Measurements from ENCODE around the gene RNF138. TPM values are rescaled to one million over a fixed set of nuclear protein-coding genes. Genes with fewer than 3 reads are reported as not detected.
A peak's percentile ranks its signal among the peaks of the same experiment; 100 is the strongest.

The RNF138 gene
- total and polyA plus RNA-seq, 2 donors (not counting 1 experiment from before 2014, with no cell fraction given): 30.9 to 60.8 TPM

- Histone ChIP-seq H3K9me3 (ENCODE audit: control extremely low read depth in 1 of 3, control insufficient read depth in 2 of 3, insufficient read depth in 1 of 3, low read length in 2 of 3) (peaks cover 0 to 6% (median 0%) of the 10 kb centered on the region in 3 donors), H2AFZ (ENCODE audit: insufficient read depth, low read depth, low read length, poor library complexity, severe bottlenecking) (no peak overlapping the region), H3K4me3 (ENCODE audit: control extremely low read depth in 1 of 5, extremely low read depth in 1 of 5, insufficient read depth in 1 of 5, low read depth in 2 of 5, low read length in 4 of 5) (no peak overlapping the region), H3K79me2 (ENCODE audit: control insufficient read depth, insufficient read depth, low read length) (peaks cover 98% of the 10 kb centered on the region), H3K9ac (ENCODE audit: low read length) (no peak overlapping the region), H4K20me1 (ENCODE audit: control insufficient read depth, insufficient read depth, low read length, poor library complexity, severe bottlenecking) (peaks cover 85% of the 10 kb centered on the region), H3K4me2 (replicated peaks; ENCODE audit: low read depth, low read length, poor library complexity, severe bottlenecking) (no peak overlapping the region), H3K27ac (ENCODE audit: low read length in 2 of 2) (no peak overlapping the region), H3K4me1 (ENCODE audit: control insufficient read depth in 2 of 2, insufficient read depth in 2 of 2, low read length in 2 of 2) (no peaks in the 10 kb centered on the region), H3K36me3 (replicated peaks in 1 of 2; ENCODE audit: control extremely low read depth in 1 of 2, control insufficient read depth in 1 of 2, extremely low read depth in 1 of 2, insufficient read depth in 2 of 2, low read length in 1 of 2) (peaks cover 10 to 44% of the 10 kb centered on the region in 2 experiments), H3K27me3 (replicated peaks in 1 of 4; ENCODE audit: control extremely low read depth in 1 of 4, control insufficient read depth in 3 of 4, insufficient read depth in 4 of 4, low read length in 3 of 4) (no peaks in the 10 kb centered on the region)
- intact Hi-C loops (cut with micrococcal nuclease): no loop called here
- DNase-seq: no peak
- TF ChIP-seq CTCF (IDR thresholded peaks at IDR 0.05): no peak
- TF ChIP-seq EZH2 (IDR thresholded peaks at IDR 0.05; ENCODE audit: borderline replicate concordance, insufficient read depth, low read depth, low read length, poor library complexity, severe bottlenecking): no peak
- POLR2A ChIA-PET: interaction anchor here (0.6 kb wide), 1 partner anchor 10 kb away, joined by 4 read pairs; no protein-coding TSS in a partner anchor
- CTCF ChIA-PET: no interaction called here
- Mint-ChIP-seq H3K9me3 (ENCODE audit: insufficient read depth) (no peaks in the 10 kb centered on the region), H3K4me3 (no peak overlapping the region), H3K27me3 (no peaks in the 10 kb centered on the region), H3K27ac (peak overlapping the region; percentile 53), H3K4me1 (peaks cover 25% of the 10 kb centered on the region)
- ATAC-seq (ENCODE audit: low read depth): no peak
- WGBS (ENCODE audit: insufficient coverage): 80% methylated on average over 2 of the region's 3 CpGs
Measured at GRCh38 chr18:32111706-32112105, 20.0 kb downstream of the RNF138 start.

- Histone ChIP-seq H3K4me1 (ENCODE audit: control insufficient read depth in 2 of 2, insufficient read depth in 2 of 2, low read length in 2 of 2) (no peaks in the 10 kb centered on the region), H3K36me3 (replicated peaks in 1 of 2; ENCODE audit: control extremely low read depth in 1 of 2, control insufficient read depth in 1 of 2, extremely low read depth in 1 of 2, insufficient read depth in 2 of 2, low read length in 1 of 2) (peaks cover 10 to 51% of the 10 kb centered on the region in 2 experiments), H3K4me2 (replicated peaks; ENCODE audit: low read depth, low read length, poor library complexity, severe bottlenecking) (no peak overlapping the region), H3K9ac (ENCODE audit: low read length) (no peak overlapping the region), H3K27me3 (replicated peaks in 1 of 4; ENCODE audit: control extremely low read depth in 1 of 4, control insufficient read depth in 3 of 4, insufficient read depth in 4 of 4, low read length in 3 of 4) (no peaks in the 10 kb centered on the region), H2AFZ (ENCODE audit: insufficient read depth, low read depth, low read length, poor library complexity, severe bottlenecking) (no peak overlapping the region), H3K27ac (ENCODE audit: low read length in 2 of 2) (no peak overlapping the region), H4K20me1 (ENCODE audit: control insufficient read depth, insufficient read depth, low read length, poor library complexity, severe bottlenecking) (peaks cover 74% of the 10 kb centered on the region), H3K79me2 (ENCODE audit: control insufficient read depth, insufficient read depth, low read length) (peaks cover 96% of the 10 kb centered on the region), H3K9me3 (ENCODE audit: control extremely low read depth in 1 of 3, control insufficient read depth in 2 of 3, insufficient read depth in 1 of 3, low read length in 2 of 3) (peaks cover 0 to under 1% (median 0%) of the 10 kb centered on the region in 3 donors), H3K4me3 (ENCODE audit: control extremely low read depth in 1 of 5, extremely low read depth in 1 of 5, insufficient read depth in 1 of 5, low read depth in 2 of 5, low read length in 4 of 5) (no peak overlapping the region)
- no peak overlapping the region for H3K4me3 Mint-ChIP-seq
- POLR2A ChIA-PET: no interaction called here
- peaks cover 23% of the 10 kb centered on the region for H3K4me1 Mint-ChIP-seq
- no peak overlapping the region for H3K27ac Mint-ChIP-seq
- intact Hi-C loops (cut with micrococcal nuclease): no loop called here
- TF ChIP-seq EZH2 (IDR thresholded peaks at IDR 0.05; ENCODE audit: borderline replicate concordance, insufficient read depth, low read depth, low read length, poor library complexity, severe bottlenecking): no peak
- TF ChIP-seq CTCF (IDR thresholded peaks at IDR 0.05): no peak
- CTCF ChIA-PET: no interaction called here
- ATAC-seq (ENCODE audit: low read depth) (no peak), DNase-seq (no peak)
- H3K27me3 Mint-ChIP-seq: no peaks in the 10 kb centered on the region
- 100% methylated on average over 2 of the region's 4 CpGs for WGBS (ENCODE audit: insufficient coverage)
- no peaks in the 10 kb centered on the region for H3K9me3 Mint-ChIP-seq (ENCODE audit: insufficient read depth)
Measured at GRCh38 chr18:32112826-32113225, 21.2 kb downstream of the RNF138 start.

All from B cell (primary cell).